Renal cortical epithelial cell (primary cell): ENCODE results near the gene ANKRD12. TPM values are rescaled to one million over a fixed set of nuclear protein-coding genes. Genes with fewer than 3 reads are reported as not detected.
"Not testable (repeated sequence)": the region's sequence is repeated elsewhere in the genome, so short reads cannot be mapped to it uniquely, and the experiment has no call there.

ENCODE experiments used
- DNase-seq: peaks from one replicate; pipeline ENCODE4 v3.0.0-alpha.2; 2011; ENCODE audit warnings: low read depth
- total RNA-seq: library from RNA; depleted of rRNA; stranded (reverse); fragments of >200 nt; gene quantifications from 2 replicates; pipeline ENCODE4 v1.2.3, GENCODE V29; 2014

Gene ANKRD12
- total RNA-seq, 1 donor from 2014 or later, result 42.5 TPM

DNA sequence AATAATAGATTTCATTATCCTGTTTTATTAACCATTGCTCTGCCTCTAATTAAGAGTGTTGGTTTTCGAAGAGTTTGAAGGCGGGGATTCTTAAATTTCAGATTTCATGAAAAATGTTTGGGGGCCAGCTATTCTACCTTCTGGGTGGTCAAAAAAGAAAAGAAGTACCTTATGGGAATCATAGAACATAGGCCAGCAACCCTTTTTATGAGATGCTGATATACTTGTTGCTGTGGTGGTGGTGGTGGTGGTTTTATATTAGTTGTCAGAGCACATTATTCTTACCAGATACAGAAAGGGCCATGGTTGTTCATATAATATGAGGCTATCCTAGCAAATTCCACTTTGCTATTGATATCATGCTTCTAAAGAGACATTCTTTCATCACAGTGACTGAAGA lies 4.4 kb downstream of the ANKRD12 start:
- DNase-seq, result no peak

DNA sequence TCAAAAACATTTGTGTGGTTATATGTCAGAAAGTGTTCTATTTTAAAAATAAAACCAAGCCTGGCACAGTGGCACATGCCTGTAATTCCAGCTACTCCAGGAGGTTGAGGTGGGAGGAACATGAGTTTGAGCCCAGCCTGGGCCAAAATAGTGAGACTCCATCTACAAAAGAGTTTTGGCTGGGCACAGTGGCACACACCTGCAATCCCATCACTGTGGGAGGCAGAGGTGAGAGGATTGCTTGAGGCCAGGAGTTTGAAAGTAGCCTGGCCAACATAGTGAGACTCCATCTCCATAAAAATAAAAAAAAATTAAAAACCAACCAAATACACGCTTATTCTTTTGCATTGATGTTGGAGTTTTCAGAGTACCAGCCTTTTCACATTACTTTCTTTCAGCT lies 9.6 kb downstream of the ANKRD12 start:
- DNase-seq, result no peak

GRCh38 chr18:9147440-9148202 lies 11.0 kb downstream of the ANKRD12 start:
- peak; percentile 87 for DNase-seq

- no peak for DNase-seq
These were observed 11.6 kb downstream of the ANKRD12 start for GRCh38 chr18:9148203-9148552.

GRCh38 chr18:9150121-9150520 lies 13.5 kb downstream of the ANKRD12 start:
- no peak for DNase-seq

DNA sequence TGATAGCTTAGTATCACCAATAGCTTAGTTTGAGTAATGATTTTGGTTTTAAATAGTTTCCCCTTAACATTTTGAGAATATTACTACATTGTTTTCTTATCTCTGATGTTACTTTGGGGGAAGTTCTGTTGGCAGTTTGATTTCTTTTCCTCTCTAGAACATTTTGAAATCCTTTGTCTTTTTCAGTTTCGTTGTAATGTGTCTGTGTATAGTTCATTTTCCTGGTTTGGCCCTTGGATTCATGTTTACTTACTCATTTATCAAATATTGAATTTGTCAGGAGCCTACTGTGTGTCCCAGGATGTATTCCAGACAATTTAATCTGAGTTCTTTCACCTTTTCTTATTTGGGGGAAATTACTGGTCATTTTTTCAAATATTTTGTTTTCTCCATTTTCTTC lies 16.7 kb downstream of the ANKRD12 start:
- DNase-seq, result no peak

DNA sequence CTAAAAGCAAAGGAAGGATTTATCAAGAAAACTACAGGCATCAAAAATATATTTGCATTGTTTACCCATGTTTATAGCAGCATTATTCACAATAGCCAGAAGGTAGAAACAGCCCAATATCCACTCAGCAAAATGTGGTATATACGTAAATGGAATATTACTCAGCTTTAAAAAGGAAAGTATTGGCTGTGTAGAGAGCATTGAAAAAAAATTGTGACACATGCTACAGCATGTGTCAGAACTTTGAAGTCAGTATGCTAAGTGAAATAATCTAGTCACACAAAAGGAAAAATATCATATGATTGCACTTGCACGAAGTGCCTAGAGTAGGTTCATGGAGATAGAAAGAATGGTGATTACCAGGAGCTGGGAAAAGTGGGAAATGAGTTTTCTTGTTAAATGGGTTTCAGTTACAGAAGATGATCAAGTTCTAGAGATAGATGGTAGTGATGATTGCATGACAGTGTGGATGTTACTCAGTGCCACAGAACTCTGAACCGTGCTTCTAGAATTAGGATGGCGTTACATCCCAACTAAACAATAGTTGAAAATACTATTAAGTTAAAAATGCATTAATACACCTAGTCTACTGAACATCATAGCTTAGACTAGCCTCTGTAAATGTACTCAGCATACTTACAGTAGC lies 20.1 kb downstream of the ANKRD12 start:
- DNase-seq, result no peak

DNA sequence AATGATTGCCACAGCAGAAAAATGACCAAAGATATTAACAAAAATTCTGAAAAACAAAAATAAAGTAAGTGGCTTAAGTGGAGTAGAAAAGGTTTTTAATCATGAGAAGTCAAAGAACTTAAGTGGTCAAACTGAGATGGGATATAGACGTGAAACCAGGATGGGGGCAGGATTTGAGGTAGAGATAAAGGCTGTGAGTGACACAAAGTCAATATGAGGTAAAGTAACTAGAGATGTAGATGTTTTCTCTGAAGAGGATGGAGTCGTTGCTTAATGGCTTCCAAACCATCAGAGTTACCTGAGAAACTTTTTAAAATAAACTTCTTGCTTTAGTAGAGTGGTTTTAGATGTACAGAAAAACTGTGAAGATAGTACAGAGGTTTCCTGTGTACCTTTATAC lies 21.2 kb downstream of the ANKRD12 start:
- no peak for DNase-seq

DNA sequence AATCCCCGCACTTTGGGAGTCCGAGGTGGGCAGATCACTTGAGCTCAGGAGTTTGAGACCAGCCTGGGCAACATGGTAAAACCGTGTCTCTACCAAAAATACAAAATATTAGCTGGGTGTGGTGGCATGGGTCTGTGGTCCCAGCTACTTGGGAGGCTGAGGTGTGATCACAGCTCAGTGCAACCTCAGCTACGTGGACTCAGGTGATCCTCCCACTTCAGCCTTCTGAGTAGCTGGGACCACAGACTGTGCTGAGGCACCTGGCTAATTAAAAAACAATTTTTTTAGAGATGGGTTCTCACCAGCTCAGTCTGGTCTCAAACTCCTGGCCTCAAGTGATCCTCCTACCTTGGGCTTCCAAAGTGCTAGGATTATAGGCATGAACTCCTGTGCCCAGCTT lies 23.4 kb downstream of the ANKRD12 start:
- DNase-seq, result no peak

- DNase-seq, result not testable (repeated sequence)
These were observed 26.1 kb downstream of the ANKRD12 start for GRCh38 chr18:9162663-9163062.

DNA sequence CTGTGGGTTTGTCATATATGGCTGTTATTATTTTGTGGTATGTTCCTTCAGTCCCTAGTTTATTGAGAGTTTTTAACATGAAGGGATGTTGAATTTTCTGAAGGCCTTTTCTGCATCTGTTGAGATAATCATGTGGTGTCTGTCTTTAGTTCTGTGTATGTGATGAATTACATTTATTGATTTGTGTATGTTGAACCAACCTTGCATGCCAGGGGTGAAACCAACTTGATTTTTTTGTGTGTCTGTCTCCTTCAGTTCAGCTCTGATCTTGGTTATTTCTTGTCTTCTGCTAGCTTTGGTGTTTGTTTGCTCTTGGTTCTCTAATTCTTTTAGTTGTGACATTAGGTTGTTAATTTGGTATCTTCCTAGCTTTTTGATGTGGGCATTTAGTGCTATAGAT lies 27.6 kb downstream of the ANKRD12 start:
- not testable (repeated sequence) for DNase-seq

- DNase-seq, result not testable (repeated sequence)
These were observed 29.3 kb downstream of the ANKRD12 start for GRCh38 chr18:9165883-9166282.

DNA sequence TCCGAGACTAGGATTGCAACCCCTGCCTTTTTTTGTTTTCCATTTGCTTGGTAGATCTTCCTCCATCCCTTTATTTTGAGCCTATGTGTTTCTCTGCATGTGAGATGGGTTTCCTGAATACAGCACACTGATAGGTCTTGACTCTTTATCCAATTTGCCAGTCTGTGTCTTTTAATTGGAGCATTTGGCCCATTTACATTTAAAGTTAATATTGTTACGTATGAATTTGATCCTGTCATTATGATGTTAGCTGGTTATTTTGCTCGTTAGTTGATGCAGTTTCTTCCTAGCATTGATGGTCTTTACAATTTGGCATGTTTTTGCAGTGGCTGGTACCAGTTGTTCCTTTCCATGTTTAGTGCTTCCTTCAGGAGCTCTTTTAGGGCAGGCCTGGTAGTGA lies 32.9 kb downstream of the ANKRD12 start:
- DNase-seq, result not testable (repeated sequence)

DNA sequence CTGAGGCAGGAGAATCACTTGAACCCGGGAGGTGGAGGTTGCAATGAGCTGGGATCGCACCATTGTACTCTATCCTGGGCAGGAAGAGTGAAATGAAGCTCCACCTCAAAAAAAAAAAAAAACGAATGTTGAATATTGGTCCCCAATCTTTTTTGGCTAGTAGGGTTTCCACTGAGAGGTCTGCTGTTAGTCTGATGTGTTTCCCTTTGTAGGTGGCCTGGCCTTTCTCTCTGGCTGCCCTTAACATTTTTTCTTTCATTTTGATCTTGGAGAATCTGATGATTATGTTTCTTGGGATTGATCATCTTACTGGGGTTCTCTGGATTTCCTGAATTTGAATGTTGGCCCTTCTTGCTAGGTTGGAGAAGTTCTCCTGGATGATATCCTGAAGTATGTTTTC lies 35.3 kb downstream of the ANKRD12 start:
- DNase-seq, result not testable (repeated sequence)

GRCh38 chr18:9172506-9173127 lies 36.0 kb downstream of the ANKRD12 start:
- no peak for DNase-seq

DNA sequence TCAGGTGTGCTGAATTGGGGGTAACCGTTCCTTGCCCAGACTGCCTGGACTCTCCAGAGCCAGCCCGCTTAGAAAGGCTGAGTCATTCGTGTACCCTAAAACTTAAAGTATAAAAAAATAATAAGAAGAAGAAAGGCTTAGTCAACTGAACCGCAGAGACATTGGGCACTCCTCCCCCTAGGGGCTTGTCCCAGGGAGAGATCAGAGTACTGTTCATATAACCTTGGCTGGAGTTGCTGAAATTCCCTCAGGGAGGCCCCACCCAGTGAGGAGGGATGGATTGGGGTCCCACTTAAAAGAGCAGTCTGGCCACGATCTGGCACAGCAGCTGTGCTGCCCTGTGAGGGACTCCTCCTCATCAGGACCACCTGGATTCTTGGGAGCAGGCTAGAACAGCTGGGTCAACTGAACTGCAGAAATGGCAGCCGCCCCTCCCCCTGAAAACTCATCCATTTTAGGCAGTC lies 37.2 kb downstream of the ANKRD12 start:
- no peak for DNase-seq

- DNase-seq, result no peak
These were observed 37.7 kb downstream of the ANKRD12 start for GRCh38 chr18:9174302-9174701.

GRCh38 chr18:9175115-9175514 lies 38.5 kb downstream of the ANKRD12 start:
- no peak for DNase-seq

DNA sequence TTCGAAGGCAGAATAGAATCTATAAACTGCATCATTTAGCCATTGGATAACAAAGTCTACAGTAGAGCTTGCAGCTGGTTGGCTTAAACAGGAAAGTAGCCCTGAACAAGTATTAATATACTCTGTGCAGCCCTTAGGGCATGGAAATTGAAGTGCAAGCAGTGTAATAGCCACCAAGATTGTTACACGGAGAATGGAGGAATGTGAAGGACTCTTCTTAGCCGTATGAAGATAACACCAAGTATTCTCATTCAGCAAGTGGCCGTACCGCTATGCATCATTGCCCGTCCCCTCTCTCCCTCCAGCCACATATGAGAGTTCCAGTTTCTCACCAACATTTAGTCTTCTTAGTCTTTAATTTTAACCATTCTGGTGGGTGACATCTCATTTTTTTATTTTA lies 40.5 kb downstream of the ANKRD12 start:
- DNase-seq, result no peak

DNA sequence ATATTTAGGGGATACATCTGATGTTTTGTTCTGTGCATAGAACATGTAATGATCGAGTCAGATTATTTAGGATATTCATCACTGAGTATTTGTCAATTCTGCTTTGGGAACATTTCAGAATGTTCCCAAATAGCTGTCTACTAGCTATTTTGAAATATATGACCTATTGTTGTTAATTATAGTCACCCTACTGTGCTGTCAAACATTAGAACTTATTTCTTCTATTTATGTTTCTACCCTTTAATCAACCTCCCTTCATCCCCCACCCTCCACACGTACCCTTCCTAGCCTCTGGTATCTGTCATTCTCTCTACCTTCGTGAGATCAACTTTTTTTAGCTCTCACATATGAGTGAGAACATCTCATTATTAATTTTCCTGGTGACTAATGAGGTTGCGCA lies 40.9 kb downstream of the ANKRD12 start:
- DNase-seq, result no peak

- DNase-seq, result no peak
These were observed 42.0 kb downstream of the ANKRD12 start for GRCh38 chr18:9178557-9178956.

- no peak for DNase-seq
These were observed 44.7 kb downstream of the ANKRD12 start for GRCh38 chr18:9181275-9181674.

- no peak for DNase-seq
These were observed 46.3 kb downstream of the ANKRD12 start for GRCh38 chr18:9182852-9183399.
